HepG2 (cell line): ENCODE data around the gene ZMIZ1. TPM values are rescaled to one million over a fixed set of nuclear protein-coding genes. Genes with fewer than 3 reads are reported as not detected.

Source experiments
- ARID4A ChIP-seq: sonication (generic); formaldehyde crosslinking; IDR thresholded peaks from 2 replicates; pipeline ENCODE4 v1.5.0; 2020; ENCODE audit warnings: mild to moderate bottlenecking, missing genetic modification reagents, borderline replicate concordance
- DZIP1 ChIP-seq: sonication (generic); formaldehyde crosslinking; IDR thresholded peaks from 2 replicates; pipeline ENCODE4 v1.5.0; 2020; ENCODE audit warnings: mild to moderate bottlenecking, missing genetic modification reagents
- E2F5 ChIP-seq: sonication (generic); formaldehyde crosslinking; conservative IDR thresholded peaks from 2 replicates; pipeline ENCODE4 v1.4.0; 2020; ENCODE audit warnings: missing genetic modification reagents
- ELK4 ChIP-seq: sonication (generic); formaldehyde crosslinking; IDR thresholded peaks from 2 replicates; pipeline ENCODE4 v1.9.0; 2021; ENCODE audit warnings: missing genetic modification reagents, borderline replicate concordance
- PHF21A ChIP-seq: sonication (generic); formaldehyde crosslinking; IDR thresholded peaks from 2 replicates; pipeline ENCODE4 v1.5.0; 2020; ENCODE audit warnings: mild to moderate bottlenecking, missing genetic modification reagents
- SKIL ChIP-seq: sonication (generic); formaldehyde crosslinking; IDR thresholded peaks from 2 replicates; pipeline ENCODE4 v1.8.0; 2022; ENCODE audit warnings: missing genetic modification reagents, mild to moderate bottlenecking, moderate library complexity, borderline replicate concordance
- THRA ChIP-seq: sonication (generic); formaldehyde crosslinking; IDR thresholded peaks from 2 replicates; pipeline ENCODE4 v1.4.0; 2020; ENCODE audit warnings: missing genetic modification reagents, borderline replicate concordance
- ZBTB34 ChIP-seq: sonication (generic); formaldehyde crosslinking; IDR thresholded peaks from 2 replicates; pipeline ENCODE4 v1.8.0; 2022; ENCODE audit warnings: mild to moderate bottlenecking, missing genetic modification reagents
- ZFP82 ChIP-seq: sonication (generic); formaldehyde crosslinking; IDR thresholded peaks from 2 replicates; pipeline ENCODE4 v1.5.1; 2020; ENCODE audit warnings: mild to moderate bottlenecking, missing genetic modification reagents, borderline replicate concordance
- ZNF629 ChIP-seq: sonication (generic); formaldehyde crosslinking; conservative IDR thresholded peaks from 2 replicates; pipeline ENCODE4 v1.5.0; 2020; ENCODE audit warnings: missing genetic modification reagents
- polyA plus RNA-seq, 8 experiments: library from polyadenylated mRNA; depleted of rRNA in 3 of 8; stranded (reverse) in 7 of 8; unstranded in 1 of 8; fragments of >200 nt; fragmentation: Illumina TruSeq in 4 of 8; extraction: Trizol in 4 of 8; gene quantifications; 2 replicates each; pipeline versions ENCODE4 v1.2.1 to v1.2.3, GENCODE V29; 2011 to 2016; ENCODE audit warnings: low read depth in 4 of 8, missing spikeins in 1 of 8, mixed read lengths in 1 of 8; ENCODE audit not compliant: insufficient read depth in 1 of 8
- total RNA-seq, 5 experiments: library from RNA; depleted of rRNA; stranded (reverse); fragments of >200 nt; fragmentation: Illumina TruSeq; extraction: Trizol; gene quantifications; 2 replicates each; pipeline ENCODE4 v1.2.3, GENCODE V29; 2016; ENCODE audit warnings: low read depth in 1 of 5

ZMIZ1 gene
- total and polyA plus RNA-seq, 2 of the 13 experiments (the other 11 are each of a cell fraction or from before 2014, with no cell fraction given) = 5.3 to 10.2 TPM

GRCh38 chr10:79185067-79185774 lies 116.5 kb downstream of the ZMIZ1 start (continued):
- TF ChIP-seq SKIL (CRISPR knock-in tag) = peak; percentile 79
- TF ChIP-seq ZBTB34 (CRISPR knock-in tag) = no peak
- TF ChIP-seq ZNF629 (CRISPR knock-in tag) = no peak
- peak; percentile 80 for TF ChIP-seq PHF21A (CRISPR knock-in tag)
- no peak for TF ChIP-seq ELK4
- TF ChIP-seq DZIP1 = no peak
- TF ChIP-seq ZFP82 (CRISPR knock-in tag) = peak; percentile 64; the same call in 1 of the 2 replicates
- peak; percentile 11; the same call in 1 of the 2 replicates for TF ChIP-seq ARID4A (CRISPR knock-in tag)
- TF ChIP-seq E2F5 = no peak
- peak; percentile 47; the same call in 1 of the 2 replicates for TF ChIP-seq THRA (CRISPR knock-in tag)
